Panc1 (cell line): ENCODE results near the gene CXCR3.

Experiments
- POLR2AphosphoS5 ChIP-seq: IDR thresholded peaks from 2 replicates; pipeline ENCODE4 v1.6.1; 2012; ENCODE audit warnings: mild to moderate bottlenecking, low read depth, low read length, moderate library complexity
- TCF7L2 ChIP-seq: IDR thresholded peaks from 2 replicates; pipeline ENCODE4 v1.6.1; 2011; ENCODE audit warnings: mild to moderate bottlenecking, low read depth, low read length, inconsistent platforms
- TF ChIP-seq, protein P1 (sequence below): fragments of 450-650 bp; IDR thresholded peaks from 2 replicates; pipeline ENCODE4 v1.5.1; 2017; ENCODE audit warnings: mild to moderate bottlenecking
- TF ChIP-seq, protein P2 (sequence below), 2 experiments: IDR thresholded peaks; 2 replicates each; pipeline ENCODE4 v1.6.1; 2011 to 2012; ENCODE audit warnings: low read depth in 2 of 2, control low read depth in 1 of 2, low read length in 1 of 2, mild to moderate bottlenecking in 1 of 2, moderate library complexity in 1 of 2; ENCODE audit not compliant: insufficient read depth in 1 of 2

DNA sequence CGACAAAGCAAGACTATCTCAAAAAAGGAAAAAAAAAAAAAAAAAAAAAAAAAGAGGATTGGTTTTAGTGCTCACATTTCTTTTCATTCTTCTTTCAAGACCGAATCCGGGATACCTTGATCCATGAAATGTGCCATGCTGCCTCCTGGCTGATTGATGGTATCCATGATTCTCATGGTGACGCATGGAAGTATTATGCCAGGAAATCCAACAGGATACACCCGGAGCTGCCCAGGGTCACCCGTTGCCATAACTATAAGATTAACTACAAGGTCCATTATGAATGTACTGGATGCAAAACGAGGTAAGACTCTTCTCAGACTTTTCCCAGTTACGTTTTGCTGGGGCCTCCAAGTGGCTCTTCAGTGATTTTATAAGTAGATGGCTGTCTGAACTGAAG, 6.1 kb downstream of the CXCR3 start:
- TF ChIP-seq, protein P1, sequence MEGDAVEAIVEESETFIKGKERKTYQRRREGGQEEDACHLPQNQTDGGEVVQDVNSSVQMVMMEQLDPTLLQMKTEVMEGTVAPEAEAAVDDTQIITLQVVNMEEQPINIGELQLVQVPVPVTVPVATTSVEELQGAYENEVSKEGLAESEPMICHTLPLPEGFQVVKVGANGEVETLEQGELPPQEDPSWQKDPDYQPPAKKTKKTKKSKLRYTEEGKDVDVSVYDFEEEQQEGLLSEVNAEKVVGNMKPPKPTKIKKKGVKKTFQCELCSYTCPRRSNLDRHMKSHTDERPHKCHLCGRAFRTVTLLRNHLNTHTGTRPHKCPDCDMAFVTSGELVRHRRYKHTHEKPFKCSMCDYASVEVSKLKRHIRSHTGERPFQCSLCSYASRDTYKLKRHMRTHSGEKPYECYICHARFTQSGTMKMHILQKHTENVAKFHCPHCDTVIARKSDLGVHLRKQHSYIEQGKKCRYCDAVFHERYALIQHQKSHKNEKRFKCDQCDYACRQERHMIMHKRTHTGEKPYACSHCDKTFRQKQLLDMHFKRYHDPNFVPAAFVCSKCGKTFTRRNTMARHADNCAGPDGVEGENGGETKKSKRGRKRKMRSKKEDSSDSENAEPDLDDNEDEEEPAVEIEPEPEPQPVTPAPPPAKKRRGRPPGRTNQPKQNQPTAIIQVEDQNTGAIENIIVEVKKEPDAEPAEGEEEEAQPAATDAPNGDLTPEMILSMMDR = no peak
- no peak for TF ChIP-seq POLR2AphosphoS5
- TF ChIP-seq, protein P2, sequence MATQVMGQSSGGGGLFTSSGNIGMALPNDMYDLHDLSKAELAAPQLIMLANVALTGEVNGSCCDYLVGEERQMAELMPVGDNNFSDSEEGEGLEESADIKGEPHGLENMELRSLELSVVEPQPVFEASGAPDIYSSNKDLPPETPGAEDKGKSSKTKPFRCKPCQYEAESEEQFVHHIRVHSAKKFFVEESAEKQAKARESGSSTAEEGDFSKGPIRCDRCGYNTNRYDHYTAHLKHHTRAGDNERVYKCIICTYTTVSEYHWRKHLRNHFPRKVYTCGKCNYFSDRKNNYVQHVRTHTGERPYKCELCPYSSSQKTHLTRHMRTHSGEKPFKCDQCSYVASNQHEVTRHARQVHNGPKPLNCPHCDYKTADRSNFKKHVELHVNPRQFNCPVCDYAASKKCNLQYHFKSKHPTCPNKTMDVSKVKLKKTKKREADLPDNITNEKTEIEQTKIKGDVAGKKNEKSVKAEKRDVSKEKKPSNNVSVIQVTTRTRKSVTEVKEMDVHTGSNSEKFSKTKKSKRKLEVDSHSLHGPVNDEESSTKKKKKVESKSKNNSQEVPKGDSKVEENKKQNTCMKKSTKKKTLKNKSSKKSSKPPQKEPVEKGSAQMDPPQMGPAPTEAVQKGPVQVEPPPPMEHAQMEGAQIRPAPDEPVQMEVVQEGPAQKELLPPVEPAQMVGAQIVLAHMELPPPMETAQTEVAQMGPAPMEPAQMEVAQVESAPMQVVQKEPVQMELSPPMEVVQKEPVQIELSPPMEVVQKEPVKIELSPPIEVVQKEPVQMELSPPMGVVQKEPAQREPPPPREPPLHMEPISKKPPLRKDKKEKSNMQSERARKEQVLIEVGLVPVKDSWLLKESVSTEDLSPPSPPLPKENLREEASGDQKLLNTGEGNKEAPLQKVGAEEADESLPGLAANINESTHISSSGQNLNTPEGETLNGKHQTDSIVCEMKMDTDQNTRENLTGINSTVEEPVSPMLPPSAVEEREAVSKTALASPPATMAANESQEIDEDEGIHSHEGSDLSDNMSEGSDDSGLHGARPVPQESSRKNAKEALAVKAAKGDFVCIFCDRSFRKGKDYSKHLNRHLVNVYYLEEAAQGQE (IDR thresholded peaks at IDR 0.05; ENCODE audit: insufficient read depth in 1 of 2, low read depth in 2 of 2, low read length in 1 of 2) = no peak
- no peak for TF ChIP-seq TCF7L2
